Measurements from ENCODE around the gene SHISA6. TPM values are rescaled to one million over a fixed set of nuclear protein-coding genes. Genes with fewer than 3 reads are reported as not detected.

The SHISA6 gene
- not detected in 2 replicates for total RNA-seq

GRCh38 chr17:11240841-11241610, at the start of gene SHISA6:
Gene SHISA6, plus strand, starts transcription at chr17:11241213.

GRCh38 chr17:11598274-11599221, 357.5 kb downstream of the SHISA6 start, which contains the start of gene DNAH9:
Gene DNAH9, plus strand, starts transcription at chr17:11598470. Its CDS starts 29 bp downstream, at chr17:11598499.

